Measurements from ENCODE around the gene HAGH.

HAGH gene

DNA sequence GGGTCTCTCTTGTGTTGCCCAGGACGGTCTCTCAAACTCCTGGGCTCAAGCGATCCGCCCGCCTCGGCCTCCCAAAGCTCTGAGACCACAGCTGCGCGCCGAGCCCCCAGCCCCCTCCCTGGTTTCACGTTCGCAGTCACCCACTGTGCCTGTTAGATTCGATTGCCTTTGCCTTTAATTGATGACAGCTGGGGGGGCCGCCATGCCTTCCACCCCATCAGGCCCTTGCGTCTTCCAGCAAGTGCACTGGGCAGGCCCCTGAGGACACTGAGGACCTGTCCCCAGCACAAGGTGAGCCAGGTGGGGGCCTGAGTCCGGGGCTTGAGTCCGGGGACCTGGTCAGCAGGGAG is 36.4 kb downstream of the HAGH start:
- no peak overlapping the region for H3K4me3 ChIP-seq (ENCODE audit: low read depth, low read length)
- TF ChIP-seq CTCF (IDR thresholded peaks at IDR 0.05; ENCODE audit: borderline replicate concordance, insufficient read depth, low read depth, low read length), result no peak

- no peak for TF ChIP-seq CTCF (IDR thresholded peaks at IDR 0.05; ENCODE audit: borderline replicate concordance, insufficient read depth, low read depth, low read length)
- H3K4me3 ChIP-seq (ENCODE audit: low read depth, low read length), result no peak overlapping the region
These were observed 37.0 kb downstream of the HAGH start for GRCh38 chr16:1789643-1790045.

DNA sequence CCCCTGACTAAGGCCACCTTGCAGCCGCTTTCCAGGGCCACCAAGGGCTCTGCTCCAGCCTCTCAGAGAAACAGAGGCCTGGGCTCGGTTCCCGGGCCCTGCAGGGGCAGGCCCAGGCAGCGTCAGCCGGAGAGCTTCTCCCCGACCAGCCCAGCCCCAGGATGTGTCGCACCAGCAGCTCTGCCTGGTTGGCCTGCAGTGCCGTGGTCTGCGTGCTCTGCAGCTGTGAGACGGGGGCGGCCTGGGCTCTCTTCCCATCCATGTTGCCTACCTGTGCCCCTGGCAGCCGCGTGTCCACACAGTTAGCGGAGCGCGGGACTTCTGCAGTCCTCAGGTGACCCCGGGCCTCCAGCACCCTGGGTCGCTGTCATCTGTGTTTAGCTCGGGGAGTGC is 37.9 kb downstream of the HAGH start:
- no peak overlapping the region for H3K4me3 ChIP-seq (ENCODE audit: low read depth, low read length)
- TF ChIP-seq CTCF (IDR thresholded peaks at IDR 0.05; ENCODE audit: borderline replicate concordance, insufficient read depth, low read depth, low read length), result no peak

DNA sequence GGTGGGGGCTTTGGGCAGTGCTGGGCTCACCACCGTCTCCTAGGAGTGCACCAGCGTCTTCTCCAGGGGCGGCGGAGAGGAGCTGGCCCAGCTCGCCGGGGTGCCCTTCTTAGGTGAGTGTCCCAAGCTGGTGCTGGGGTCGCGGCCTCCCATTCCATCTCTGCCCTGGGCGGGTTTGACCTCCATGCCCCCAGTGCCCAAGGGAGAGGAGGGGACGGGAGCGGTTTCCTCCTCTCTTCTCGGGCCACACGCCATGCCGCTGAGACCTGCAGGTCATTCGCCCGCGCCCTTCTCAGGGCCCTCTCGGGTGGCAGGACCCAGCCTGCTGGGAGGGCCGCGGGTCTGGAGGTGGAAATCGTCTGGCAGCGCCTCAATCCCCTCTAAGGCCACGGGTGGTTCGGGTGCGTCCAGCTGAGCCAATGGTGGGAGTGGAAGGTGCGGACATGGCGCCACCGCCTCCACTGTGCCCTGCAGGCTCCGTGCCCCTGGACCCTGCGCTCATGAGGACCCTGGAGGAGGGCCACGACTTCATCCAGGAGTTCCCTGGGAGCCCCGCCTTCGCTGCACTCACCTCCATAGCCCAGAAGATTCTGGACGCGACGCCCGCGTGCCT is 38.4 kb downstream of the HAGH start:
- no peak overlapping the region for H3K4me3 ChIP-seq (ENCODE audit: low read depth, low read length)
- no peak for TF ChIP-seq CTCF (IDR thresholded peaks at IDR 0.05; ENCODE audit: borderline replicate concordance, insufficient read depth, low read depth, low read length)

- TF ChIP-seq CTCF (IDR thresholded peaks at IDR 0.05; ENCODE audit: borderline replicate concordance, insufficient read depth, low read depth, low read length), result no peak
These were observed 39.1 kb downstream of the HAGH start for GRCh38 chr16:1787322-1788094.

GRCh38 chr16:1787056-1787321 is 39.6 kb downstream of the HAGH start:
- no peak for TF ChIP-seq CTCF (IDR thresholded peaks at IDR 0.05; ENCODE audit: borderline replicate concordance, insufficient read depth, low read depth, low read length)
- H3K4me3 ChIP-seq (ENCODE audit: low read depth, low read length), result no peak overlapping the region

More at GRCh38 chr16:1787322-1788094, 39.1 kb downstream of the HAGH start:
- no peak overlapping the region for H3K4me3 ChIP-seq (ENCODE audit: low read depth, low read length)

All from GM12875 (cell line).